HepG2 (cell line): Measurements from ENCODE around the gene CA10.

Source experiments
- GLI4 ChIP-seq: sonication (generic); formaldehyde crosslinking; IDR thresholded peaks from 2 replicates; pipeline ENCODE4 v1.5.1; 2020; ENCODE audit warnings: missing genetic modification reagents, mild to moderate bottlenecking, moderate library complexity, borderline replicate concordance
- MAFK ChIP-seq, 2 experiments: IDR thresholded peaks in 1 of 2; conservative IDR thresholded peaks in 1 of 2; 2 replicates each; pipeline ENCODE4 v1.6.1; 2011; ENCODE audit warnings: improper control_type of control experiment in 2 of 2, low read length in 2 of 2
- NONO ChIP-seq, 2 experiments: fragments of 450-650 bp in 1 of 2; sonication (generic) in 1 of 2; formaldehyde crosslinking in 1 of 2; IDR thresholded peaks in 1 of 2; conservative IDR thresholded peaks in 1 of 2; 2 replicates each; pipeline versions ENCODE4 v1.6.1 to v1.8.0; 2017 to 2022; ENCODE audit warnings: mild to moderate bottlenecking in 1 of 2, missing genetic modification reagents in 1 of 2, moderate library complexity in 1 of 2
- POLR2A ChIP-seq, 2 experiments: IDR thresholded peaks; 2 replicates each; pipeline ENCODE4 v1.6.1; 2011; ENCODE audit warnings: low read depth in 2 of 2, low read length in 2 of 2, mild to moderate bottlenecking in 1 of 2, moderate library complexity in 1 of 2; ENCODE audit not compliant: insufficient read depth in 1 of 2
- RAD21 ChIP-seq: fragments of 450-650 bp; formaldehyde crosslinking; IDR thresholded peaks from 2 replicates; pipeline ENCODE4 v1.5.0; 2020; ENCODE audit warnings: mild to moderate bottlenecking
- SMAD9 ChIP-seq: sonication (generic); formaldehyde crosslinking; IDR thresholded peaks from 2 replicates; pipeline ENCODE4 v1.5.1; 2020; ENCODE audit warnings: mild to moderate bottlenecking, missing genetic modification reagents
- ZNF580 ChIP-seq: IDR thresholded peaks from 2 replicates; pipeline ENCODE4 v1.6.1; 2016; ENCODE audit warnings: low read depth, borderline replicate concordance

- TF ChIP-seq RAD21 (CRISPR knock-in tag) (no peak), ZNF580 (no peak), POLR2A (IDR thresholded peaks at IDR 0.05; ENCODE audit: insufficient read depth in 1 of 2, low read depth in 2 of 2, low read length in 2 of 2) (no peak), NONO (IDR thresholded peaks at IDR 0.05) (no peak), NONO (CRISPR knock-in tag; conservative IDR thresholded peaks at IDR 0.05) (no peak), GLI4 (CRISPR knock-in tag) (no peak), MAFK (conservative IDR thresholded peaks at IDR 0.05 in 1 of 2, IDR thresholded peaks at IDR 0.05 in 1 of 2; ENCODE audit: low read length in 2 of 2) (no peak), SMAD9 (no peak)
Observed at GRCh38 chr17:51588063-51588462, 570.5 kb downstream of the CA10 start.
